Fibroblast of skin of right quadriceps (primary cell): ENCODE data around the gene LHB.

Source experiments
- DNase-seq: peaks from one replicate; pipeline ENCODE4 v3.0.0-alpha.2; 2013

Gene LHB

DNA sequence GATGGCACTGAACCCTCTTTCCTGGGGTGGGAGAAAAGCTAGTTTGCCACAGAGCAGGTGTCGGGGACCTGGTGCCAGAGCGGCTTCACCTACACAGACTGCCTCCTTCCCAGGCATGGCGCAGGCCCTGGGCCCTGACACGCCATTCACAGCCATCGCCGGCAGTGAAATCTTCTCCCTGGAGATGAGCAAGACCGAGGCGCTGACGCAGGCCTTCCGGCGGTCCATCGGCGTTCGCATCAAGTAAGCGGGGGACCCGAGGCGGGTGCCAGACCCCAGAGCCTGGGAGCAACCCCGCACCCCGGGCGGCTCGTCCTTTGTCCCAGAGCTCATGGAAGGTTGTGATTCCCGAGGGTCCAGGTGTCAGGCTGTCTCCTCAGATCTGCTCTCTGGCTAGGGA is 10.0 kb downstream of the LHB start:
- no peak for DNase-seq

- DNase-seq = no peak
Observed at GRCh38 chr19:49004964-49005614, 11.8 kb downstream of the LHB start.

DNA sequence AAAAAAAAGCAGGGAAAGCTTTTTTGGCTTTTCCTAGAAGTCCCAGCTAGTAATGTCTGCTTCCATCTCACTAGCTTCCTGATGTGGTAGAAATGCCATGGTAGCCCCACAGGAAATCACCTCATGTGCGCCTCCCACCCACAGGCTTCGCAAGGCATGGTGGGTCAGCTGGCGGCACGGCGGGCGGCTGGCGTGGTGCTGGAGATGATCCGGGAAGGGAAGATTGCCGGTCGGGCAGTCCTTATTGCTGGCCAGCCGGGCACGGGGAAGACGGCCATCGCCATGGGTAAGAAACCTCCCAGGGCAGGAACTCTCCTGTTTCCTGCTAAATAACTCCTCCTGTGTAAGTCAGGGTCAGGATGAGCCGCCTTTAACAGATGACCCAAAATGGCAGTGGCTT is 12.8 kb downstream of the LHB start:
- DNase-seq = no peak

DNA sequence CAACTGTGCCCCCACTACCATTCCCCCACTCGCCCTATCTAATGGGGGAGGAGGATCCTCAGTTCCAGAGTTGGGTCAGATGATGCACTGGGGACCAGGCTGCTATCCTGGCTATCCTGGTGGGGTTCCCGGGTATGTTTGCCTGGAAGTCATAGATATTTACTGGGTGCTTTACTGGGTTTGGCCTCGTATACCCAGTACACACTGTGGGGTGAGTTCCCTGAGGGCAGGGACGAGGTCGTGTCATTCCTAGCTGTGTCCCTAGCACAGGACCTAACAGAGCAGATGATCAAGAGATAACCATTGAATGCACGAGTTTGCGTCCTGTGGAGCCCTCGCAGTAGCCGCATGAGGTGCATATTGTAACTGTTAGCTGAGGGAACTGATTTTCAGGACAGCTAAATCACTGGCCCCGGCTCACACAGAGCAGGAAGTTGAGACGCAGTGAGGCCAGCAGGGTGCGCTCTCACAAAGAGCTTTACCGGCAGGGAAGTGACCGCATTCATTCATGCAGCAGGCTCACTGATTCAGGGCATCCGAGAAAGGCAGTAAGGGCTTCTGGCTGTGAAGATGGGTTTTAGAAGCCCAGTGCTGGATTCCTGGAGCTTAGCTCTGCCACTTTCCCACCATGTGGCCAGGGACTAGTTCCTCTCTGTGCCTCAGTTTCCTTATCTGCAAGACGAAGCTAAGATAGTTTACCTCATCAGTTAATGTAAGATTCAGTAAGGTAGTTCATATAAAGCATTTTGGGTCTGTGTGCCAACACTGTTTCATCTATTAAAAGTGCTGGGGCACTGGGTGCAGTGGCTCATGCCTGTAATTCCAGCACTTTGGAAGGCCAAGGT is 17.2 kb downstream of the LHB start:
- DNase-seq = peak; percentile 60

DNA sequence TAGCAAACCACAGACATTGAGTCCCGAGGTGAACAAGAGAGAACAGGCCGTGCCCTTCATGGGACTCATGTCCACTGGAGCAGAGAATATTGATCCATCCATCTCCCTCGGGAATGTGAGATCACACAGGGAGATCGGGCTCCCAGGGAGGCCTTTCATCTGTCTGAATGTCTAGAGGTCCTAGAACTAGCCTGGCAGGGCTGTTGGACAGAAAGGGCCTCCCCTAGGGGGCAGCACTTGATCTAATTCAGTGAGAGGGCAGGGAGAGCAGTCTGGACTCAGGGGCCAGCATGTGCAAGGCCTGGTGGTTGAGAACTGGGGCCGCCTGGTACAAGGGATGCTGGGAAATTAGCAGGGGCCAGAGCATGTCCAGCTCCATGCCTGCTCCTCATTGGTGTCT is 18.9 kb downstream of the LHB start:
- DNase-seq = peak; percentile 37

DNA sequence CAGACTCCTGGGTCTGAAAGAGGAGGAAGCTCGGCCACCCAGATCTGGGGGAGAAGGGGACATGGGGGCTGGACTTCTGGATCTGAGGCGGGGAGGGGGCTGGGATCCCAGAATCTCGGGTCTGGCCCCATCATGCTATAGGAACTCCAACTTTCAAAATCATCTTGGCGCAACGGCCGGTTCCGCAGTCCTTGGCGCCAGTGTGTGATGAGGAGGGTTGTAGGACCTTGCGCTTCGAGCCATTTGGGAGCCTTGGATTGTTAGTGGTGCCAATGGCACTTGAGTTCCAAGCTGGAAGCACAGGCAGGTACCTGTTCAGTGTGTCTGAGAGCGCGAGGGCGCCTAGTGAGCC is 22.9 kb downstream of the LHB start:
- DNase-seq = peak; percentile 13

DNA sequence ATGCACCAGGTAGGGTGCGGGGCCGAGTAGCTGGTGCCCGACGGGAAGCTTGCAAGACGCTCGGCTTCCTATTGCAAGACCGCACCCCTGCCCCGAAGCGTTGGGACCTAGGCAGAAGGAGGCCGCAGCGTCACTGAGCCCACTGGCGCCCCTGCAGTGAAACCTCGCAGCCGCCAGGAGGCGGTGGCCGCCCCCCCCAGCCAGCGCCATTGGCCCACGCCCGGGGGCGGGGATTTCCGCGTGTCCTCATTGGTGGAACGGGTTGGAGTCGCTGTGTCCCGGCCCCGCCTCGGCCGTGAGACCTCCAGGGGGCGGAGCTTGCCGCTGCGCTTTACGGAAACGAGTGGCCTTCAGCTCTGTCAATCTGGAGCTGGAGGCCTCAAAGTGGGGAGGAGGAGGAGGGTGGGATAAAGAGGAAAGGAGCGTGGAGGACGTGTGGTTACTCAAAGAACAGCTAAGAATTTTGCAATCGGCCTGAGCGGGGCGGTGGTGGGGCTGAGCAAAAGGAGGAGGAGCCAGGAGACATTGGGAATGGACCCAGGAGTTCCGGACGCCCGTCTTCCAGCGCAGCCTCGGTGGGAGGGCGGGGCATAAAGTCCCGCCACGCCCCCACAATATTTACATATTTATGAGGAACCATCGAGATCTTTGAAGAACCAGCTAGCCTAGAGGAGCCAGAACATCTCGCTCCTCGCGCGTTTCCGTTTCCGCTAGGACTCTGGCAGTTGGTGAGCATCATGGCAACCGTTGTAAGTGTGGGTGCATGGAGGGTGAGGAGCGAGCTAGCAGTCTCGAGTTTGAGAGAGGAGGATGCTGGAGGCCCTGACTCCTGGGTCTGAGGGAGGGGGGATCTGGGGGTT is 23.5 kb downstream of the LHB start, which contains the start of the genes GYS1 and RUVBL2:
GYS1 (minus strand) TSS at position 135 of the 860 bp plus-strand sequence. CDS start 197 bp downstream, outside the sequence.
RUVBL2 (plus strand) TSS at position 713 of the 860 bp plus-strand sequence; CDS start at position 738, 25 bp downstream.
- DNase-seq = peak; percentile 100

- DNase-seq = no peak
Observed at GRCh38 chr19:48992581-48993174, 24.2 kb downstream of the LHB start.

DNA sequence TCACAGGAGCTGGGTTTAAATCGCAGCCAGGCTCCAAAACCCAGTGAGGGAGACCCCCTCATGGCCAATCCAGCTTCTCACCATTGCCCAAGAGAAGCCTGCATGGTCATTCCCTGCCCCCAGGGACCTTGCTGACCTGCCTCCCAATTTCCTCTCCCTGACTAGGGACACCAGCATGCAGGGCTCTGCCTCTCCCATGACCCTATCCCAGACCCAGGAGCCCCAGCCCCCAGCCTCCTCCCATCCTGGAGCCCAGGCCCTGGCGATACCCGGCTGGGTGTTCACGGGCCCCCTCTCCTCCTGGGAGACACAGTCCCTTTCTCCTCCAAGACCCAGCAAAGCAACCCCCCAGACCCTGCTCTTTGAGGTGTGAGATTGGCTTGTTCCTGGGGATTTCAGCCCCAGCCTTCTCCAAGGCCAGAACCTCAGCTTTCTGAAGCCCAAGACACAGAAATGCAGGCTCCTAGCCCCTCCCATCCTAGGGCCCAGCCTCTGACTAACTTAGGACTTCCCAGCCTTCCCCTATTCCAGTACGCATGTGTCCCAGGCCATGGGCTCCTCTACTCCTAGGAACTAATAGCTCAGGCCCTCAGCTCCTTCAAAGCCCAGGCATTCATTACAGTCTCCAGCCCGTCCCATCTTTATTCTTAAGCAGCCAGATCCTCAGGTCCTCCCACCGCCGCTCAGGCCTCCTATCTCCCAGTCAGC is 24.9 kb downstream of the LHB start:
- DNase-seq = peak; percentile 76

DNA sequence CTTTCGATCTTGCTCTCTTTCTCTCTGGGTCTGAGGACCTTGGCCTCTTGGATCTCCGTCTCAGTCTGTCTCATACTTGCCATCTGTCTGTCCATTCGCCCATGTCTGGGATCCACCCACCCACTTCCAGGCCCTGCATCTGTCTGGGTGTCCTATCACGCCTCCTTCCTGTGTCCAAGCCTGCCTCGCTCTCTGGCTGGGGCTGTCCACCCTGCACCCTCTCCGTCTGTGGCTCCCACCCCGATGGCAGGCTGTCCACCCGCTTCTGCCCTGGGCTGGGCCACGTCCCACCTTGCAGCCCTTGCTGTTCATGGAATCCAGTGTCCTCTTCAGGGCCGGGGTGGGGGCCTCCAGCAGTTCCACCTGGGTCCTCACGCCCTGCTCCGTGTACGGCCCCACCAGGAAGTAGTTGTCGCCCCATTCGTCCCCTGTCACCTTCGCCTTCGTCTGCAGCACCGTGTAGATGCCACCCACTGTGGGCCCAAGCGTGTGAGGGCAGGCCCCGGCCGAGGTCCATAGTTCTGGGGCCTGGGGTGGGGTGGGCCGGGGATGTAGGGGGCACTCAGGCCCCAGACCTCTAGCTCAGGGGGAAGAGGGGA is 25.8 kb downstream of the LHB start:
- DNase-seq = no peak

- no peak for DNase-seq
Observed at GRCh38 chr19:48990400-48990799, 26.5 kb downstream of the LHB start.

DNA sequence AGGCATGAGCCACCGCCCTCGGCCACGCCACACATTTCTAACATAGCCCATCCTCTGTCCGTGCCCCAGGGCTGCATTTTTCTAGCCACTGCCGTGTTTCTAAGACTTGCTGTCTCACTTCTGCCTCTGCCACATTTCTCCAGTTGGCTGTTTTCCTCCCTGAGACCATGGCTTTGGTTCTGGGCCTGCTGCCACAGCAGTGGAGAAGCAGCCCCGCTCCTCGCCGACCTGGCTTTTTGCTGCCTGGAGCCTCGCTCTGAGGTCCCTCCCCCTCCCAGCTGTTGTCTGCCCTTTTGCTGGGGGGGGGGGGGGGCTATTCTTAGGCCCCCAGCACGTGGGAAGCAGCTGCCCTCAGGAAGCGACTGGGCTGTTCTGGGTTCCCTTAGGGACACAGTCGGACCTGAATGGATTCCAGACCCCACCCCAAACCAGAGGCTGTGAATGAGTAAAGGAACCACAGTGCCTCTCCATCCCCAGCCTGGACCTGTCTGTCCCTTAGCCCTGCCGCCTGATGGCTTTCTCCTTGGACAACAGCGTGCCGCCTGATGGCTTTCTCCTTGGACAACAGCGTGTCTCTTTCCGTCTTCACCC is 27.1 kb downstream of the LHB start:
- DNase-seq = no peak

GRCh38 chr19:48988860-48989259 is 28.0 kb downstream of the LHB start:
- DNase-seq = no peak

GRCh38 chr19:48988286-48988685 is 28.6 kb downstream of the LHB start:
- DNase-seq = no peak

- no peak for DNase-seq
Observed at GRCh38 chr19:48987323-48987722, 29.6 kb downstream of the LHB start.

- DNase-seq = no peak
Observed at GRCh38 chr19:48986211-48986610, 30.7 kb downstream of the LHB start.

GRCh38 chr19:48985711-48986110 is 31.2 kb downstream of the LHB start:
- no peak for DNase-seq

DNA sequence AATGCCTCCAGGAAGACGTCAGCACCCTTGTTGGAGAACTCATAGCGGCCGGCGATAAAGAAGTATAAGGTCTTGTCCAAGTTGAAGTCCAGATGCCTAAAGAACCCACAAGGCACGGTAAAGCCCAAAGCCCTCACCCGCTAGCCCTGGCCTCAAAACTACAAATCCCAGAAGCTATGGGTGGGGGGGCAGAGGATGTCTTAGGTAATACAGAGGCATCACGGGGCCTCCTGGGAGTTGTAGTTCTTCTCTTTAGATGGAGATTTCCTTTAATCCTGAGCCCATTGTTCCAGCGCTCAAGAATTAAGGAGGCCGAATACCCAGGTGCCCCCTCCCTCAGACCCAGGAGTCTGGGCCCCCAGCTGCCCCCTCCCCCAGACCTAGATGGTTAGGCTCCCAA is 34.6 kb downstream of the LHB start:
- DNase-seq = no peak

DNA sequence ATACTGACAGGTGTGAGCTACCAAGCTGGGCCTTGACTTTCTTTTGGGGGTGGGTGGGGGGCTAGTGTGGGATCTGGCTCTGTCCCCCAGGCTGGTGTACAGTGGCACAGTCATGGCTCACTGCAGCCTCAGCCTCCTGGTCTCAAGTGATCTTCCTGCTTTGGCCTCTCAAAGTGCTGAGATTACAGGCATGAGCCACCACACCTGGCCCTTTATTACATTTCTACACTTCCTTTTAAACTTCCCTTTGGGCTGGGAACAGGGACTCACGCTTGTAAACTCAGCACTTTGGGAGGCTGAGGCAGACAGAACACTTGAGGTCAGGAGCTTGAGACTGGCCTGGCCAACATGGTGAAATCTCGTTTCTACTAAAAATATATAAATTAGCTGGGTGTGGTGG is 39.8 kb downstream of the LHB start:
- no peak for DNase-seq

- no peak for DNase-seq
Observed at GRCh38 chr19:48975947-48976847, 40.7 kb downstream of the LHB start.
